ENCODE measurements around the gene CD79B. TPM values are rescaled to one million over a fixed set of nuclear protein-coding genes. Genes with fewer than 3 reads are reported as not detected.

The CD79B gene
- total and polyA plus RNA-seq, 9 of the 15 experiments (the other 6 are each of a cell fraction or from before 2014, with no cell fraction given), result 0.15 to 0.62 (median 0.44) TPM; not detected in 2

DNA sequence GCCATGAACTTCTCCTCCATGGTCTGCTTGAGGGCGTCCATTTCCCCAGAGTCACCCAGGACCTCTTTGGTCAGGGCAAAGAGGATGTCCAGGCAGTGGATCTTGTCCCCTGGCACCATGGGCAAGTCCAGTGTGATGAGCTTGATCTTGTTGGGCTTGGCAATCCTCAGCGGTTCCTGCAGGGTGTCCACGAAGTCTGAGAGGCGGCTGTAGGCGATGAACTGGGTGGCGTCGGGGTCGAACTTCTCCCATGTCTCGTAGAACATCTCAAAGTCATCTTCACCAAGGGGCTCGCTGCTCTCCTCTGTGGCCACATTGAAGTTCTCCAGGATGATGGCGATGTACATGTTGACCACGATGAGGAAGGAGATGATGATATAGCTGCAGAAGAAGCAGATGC lies 9.0 kb upstream of the CD79B start:
- Histone ChIP-seq H3K9ac (ENCODE audit: insufficient read depth in 1 of 2, low read depth in 2 of 2, low read length in 2 of 2) (no peak overlapping the region; a peak in 1 of 4 replicates), H3K9me3 (replicated peaks; ENCODE audit: control insufficient read depth, insufficient read depth, low read depth, low read length) (no peaks in the 10 kb centered on the region; the same call in 1 of the 2 replicates), H3K4me2 (ENCODE audit: insufficient read depth, low read length) (no peak overlapping the region), H3K27me3 (ENCODE audit: control insufficient read depth in 2 of 2, insufficient read depth in 2 of 2, low read length in 2 of 2) (peaks cover 17 to 50% of the 10 kb centered on the region in 2 experiments; a peak in 4 of 5 replicates), H3K79me2 (ENCODE audit: control insufficient read depth, insufficient read depth, low read length) (no peaks in the 10 kb centered on the region), H3K36me3 (ENCODE audit: control insufficient read depth, insufficient read depth, low read length) (no peaks in the 10 kb centered on the region), H4K20me1 (replicated peaks; ENCODE audit: control insufficient read depth, insufficient read depth, low read length) (no peaks in the 10 kb centered on the region; the same call in 1 of the 2 replicates), H3K4me3 (no peak overlapping the region), H2AFZ (ENCODE audit: low read depth, low read length) (no peak overlapping the region), H3K4me1 (replicated peaks in 1 of 2; ENCODE audit: control insufficient read depth in 2 of 2, insufficient read depth in 2 of 2, low read length in 2 of 2) (peaks cover 0 to 32% of the 10 kb centered on the region in 2 experiments; a peak in 3 of 5 replicates), H3K9me1 (ENCODE audit: control insufficient read depth, insufficient read depth, low read length) (no peaks in the 10 kb centered on the region), H3K27ac (ENCODE audit: extremely low read depth, low read depth, low read length) (no peak overlapping the region)
- intact Hi-C loops (cut with micrococcal nuclease), result loop anchor here (10.0 kb wide), 1 partner anchor 84 kb away; the partner anchor contains the start of gene ICAM2
- FAIRE-seq, result no peak
- TF ChIP-seq POLR2B (IDR thresholded peaks at IDR 0.05; ENCODE audit: low read depth, partially characterized antibody) (no peak), ETV6 (IDR thresholded peaks at IDR 0.05; ENCODE audit: borderline replicate concordance in 1 of 2, low read depth in 2 of 2, low read length in 1 of 2) (no peak), ETV6 (CRISPR knock-in tag; IDR thresholded peaks at IDR 0.05; ENCODE audit: borderline replicate concordance) (no peak), TRIM24 (IDR thresholded peaks at IDR 0.05) (no peak), EP400 (IDR thresholded peaks at IDR 0.05) (no peak)
- TF ChIP-seq, protein P1, sequence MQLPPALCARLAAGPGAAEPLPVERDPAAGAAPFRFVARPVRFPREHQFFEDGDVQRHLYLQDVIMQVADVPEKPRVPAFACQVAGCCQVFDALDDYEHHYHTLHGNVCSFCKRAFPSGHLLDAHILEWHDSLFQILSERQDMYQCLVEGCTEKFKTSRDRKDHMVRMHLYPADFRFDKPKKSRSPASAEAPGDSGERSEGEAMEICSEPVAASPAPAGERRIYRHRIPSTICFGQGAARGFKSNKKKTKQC (CRISPR knock-in tag; IDR thresholded peaks at IDR 0.05), result no peak
- BruUV-seq (replicated peaks), result no TSS peak
- in situ Hi-C loops (cut with MboI), result no loop called here
- CTCF ChIA-PET (ENCODE audit: low intra/inter-chr PET ratio), result no interaction called here
- 6% methylated on average over 12 of the region's 12 CpGs for WGBS (ENCODE audit: insufficient coverage, low coverage, missing lambda C conversion rate)
- no peak for ATAC-seq
- DNase-seq (ENCODE audit: extremely low read depth in 1 of 4, low spot score in 3 of 4), result no peak
- POLR2A ChIA-PET, result interaction anchor here (0.6 kb wide), 1 partner anchor 12 kb away, joined by 3 read pairs; no protein-coding TSS in a partner anchor
